IPS-NIHi7 (cell line): ENCODE data around the gene IL17RA.
A peak's percentile ranks its signal among the peaks of the same experiment; 100 is the strongest.
"Not testable (repeated sequence)": the region's sequence is repeated elsewhere in the genome, so short reads cannot be mapped to it uniquely, and the experiment has no call there.

Experiments used
- DNase-seq: peaks from one replicate; pipeline ENCODE4 v3.0.0; 2012; ENCODE audit warnings: mixed read lengths; ENCODE audit errors: extremely low spot score

Gene IL17RA

GRCh38 chr22:17120711-17121232 lies 36.0 kb downstream of the IL17RA start:
- no peak for DNase-seq

GRCh38 chr22:17121233-17122195 lies 36.7 kb downstream of the IL17RA start, which contains the start of gene TMEM121B:
TSS of gene TMEM121B (minus strand) at chr22:17121360. CDS start at chr22:17121127, 233 bp downstream.
- peak; percentile 93 for DNase-seq

GRCh38 chr22:17130199-17130598 lies 45.4 kb downstream of the IL17RA start:
- no peak for DNase-seq

- peak; percentile 63 for DNase-seq
Observed at GRCh38 chr22:17131686-17132085, 46.9 kb downstream of the IL17RA start.

GRCh38 chr22:17132112-17132511 lies 47.3 kb downstream of the IL17RA start:
- DNase-seq, result no peak

GRCh38 chr22:17133137-17133536 lies 48.3 kb downstream of the IL17RA start:
- DNase-seq, result no peak

GRCh38 chr22:17135153-17135760 lies 50.5 kb downstream of the IL17RA start:
- DNase-seq, result no peak

- no peak for DNase-seq
Observed at GRCh38 chr22:17137170-17137569, 52.4 kb downstream of the IL17RA start.

- no peak for DNase-seq
Observed at GRCh38 chr22:17137861-17138425, 53.1 kb downstream of the IL17RA start.

- DNase-seq, result no peak
Observed at GRCh38 chr22:17138513-17138912, 53.7 kb downstream of the IL17RA start.

GRCh38 chr22:17140022-17140421 lies 55.2 kb downstream of the IL17RA start:
- no peak for DNase-seq

GRCh38 chr22:17140826-17141766 lies 56.3 kb downstream of the IL17RA start:
- DNase-seq, result no peak

- DNase-seq, result no peak
Observed at GRCh38 chr22:17143101-17143500, 58.3 kb downstream of the IL17RA start.

GRCh38 chr22:17143826-17144225 lies 59.0 kb downstream of the IL17RA start:
- peak; percentile 4 for DNase-seq

GRCh38 chr22:17145021-17145680 lies 60.4 kb downstream of the IL17RA start:
- no peak for DNase-seq

GRCh38 chr22:17147458-17147857 lies 62.7 kb downstream of the IL17RA start:
- DNase-seq, result not testable (repeated sequence)

GRCh38 chr22:17149076-17149815 lies 64.4 kb downstream of the IL17RA start:
- no peak for DNase-seq

GRCh38 chr22:17152340-17152739 lies 67.5 kb downstream of the IL17RA start:
- no peak for DNase-seq

- DNase-seq, result no peak
Observed at GRCh38 chr22:17152971-17153370, 68.2 kb downstream of the IL17RA start.

- DNase-seq, result no peak
Observed at GRCh38 chr22:17155941-17156340, 71.1 kb downstream of the IL17RA start.
